ENCODE results near the gene SMCO1. TPM values are rescaled to one million over a fixed set of nuclear protein-coding genes. Genes with fewer than 3 reads are reported as not detected.

SMCO1 gene
- not detected in 2 replicates for total RNA-seq
- long read RNA-seq: 0 reads

DNA sequence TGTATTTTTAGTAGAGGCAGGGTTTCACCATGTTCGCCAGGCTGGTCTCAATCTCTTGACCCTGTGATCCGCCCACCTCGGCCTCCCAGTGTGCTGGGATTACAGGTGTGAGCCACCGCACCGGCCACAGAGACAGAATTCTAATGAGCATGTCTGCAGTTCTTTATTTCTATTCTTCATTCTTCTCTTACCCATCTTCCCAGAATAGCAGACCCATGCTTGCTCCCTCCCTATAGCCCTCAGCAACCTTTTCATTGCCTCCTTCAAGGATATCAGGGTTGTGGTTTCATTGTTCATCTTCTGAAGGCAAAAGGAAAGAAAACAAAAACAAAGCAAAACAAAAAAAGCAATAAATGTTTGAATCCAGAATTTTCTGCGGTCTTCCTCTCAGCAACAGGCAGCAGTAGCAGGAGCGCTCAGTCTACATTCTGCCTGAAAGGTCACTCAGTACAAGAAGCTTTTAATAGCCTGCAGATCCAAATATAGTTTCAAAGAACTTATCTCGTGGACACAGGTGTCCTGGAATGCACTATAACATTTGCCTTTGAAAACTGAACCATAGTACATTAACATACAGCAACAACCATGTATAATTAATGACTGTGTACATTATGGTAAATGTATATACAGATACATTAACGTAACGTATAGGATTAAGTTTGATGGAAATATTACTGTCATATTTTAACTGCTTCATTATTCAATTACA is at the start of gene SMCO1:
SMCO1 (minus strand) TSS at position 434 of the 709 bp plus-strand sequence; CDS start at position 297, 137 bp downstream.
- no peak within 1 kb of the TSS for H3K4me3 Mint-ChIP-seq (ENCODE audit: low read depth)
- DNase-seq (ENCODE audit: low spot score, unreplicated experiment): no peak
- peaks cover 4% of the 10 kb centered on the region for H3K27me3 Mint-ChIP-seq
- no peaks in the 10 kb centered on the region for H3K36me3 Mint-ChIP-seq (ENCODE audit: insufficient read depth)
- no peaks in the 10 kb centered on the region for H3K4me1 Mint-ChIP-seq (ENCODE audit: low read depth)
- TF ChIP-seq CTCF (IDR thresholded peaks at IDR 0.05; ENCODE audit: unreplicated experiment): no peak
- H3K9me3 Mint-ChIP-seq (ENCODE audit: low read depth): peaks cover 22% of the 10 kb centered on the region
- H3K27ac Mint-ChIP-seq: no peak within 1 kb of the TSS

- no peak for TF ChIP-seq CTCF (IDR thresholded peaks at IDR 0.05; ENCODE audit: unreplicated experiment)
- H3K27ac Mint-ChIP-seq: no peak overlapping the region
- H3K36me3 Mint-ChIP-seq (ENCODE audit: insufficient read depth): no peaks in the 10 kb centered on the region
- no peaks in the 10 kb centered on the region for H3K9me3 Mint-ChIP-seq (ENCODE audit: low read depth)
- no peaks in the 10 kb centered on the region for H3K27me3 Mint-ChIP-seq
- H3K4me3 Mint-ChIP-seq (ENCODE audit: low read depth): no peak overlapping the region
- peaks cover 6% of the 10 kb centered on the region for H3K4me1 Mint-ChIP-seq (ENCODE audit: low read depth)
- DNase-seq (ENCODE audit: low spot score, unreplicated experiment): no peak
Measured at GRCh38 chr3:196563721-196564225, 48.6 kb upstream of the SMCO1 start.

- Mint-ChIP-seq H3K27ac (no peak overlapping the region), H3K4me1 (ENCODE audit: low read depth) (no peaks in the 10 kb centered on the region), H3K9me3 (ENCODE audit: low read depth) (no peaks in the 10 kb centered on the region), H3K36me3 (ENCODE audit: insufficient read depth) (no peaks in the 10 kb centered on the region), H3K4me3 (ENCODE audit: low read depth) (no peak overlapping the region), H3K27me3 (no peaks in the 10 kb centered on the region)
- TF ChIP-seq CTCF (IDR thresholded peaks at IDR 0.05; ENCODE audit: unreplicated experiment): no peak
- DNase-seq (ENCODE audit: low spot score, unreplicated experiment): no peak
Measured at GRCh38 chr3:196559826-196560225, 44.7 kb upstream of the SMCO1 start.

DNA sequence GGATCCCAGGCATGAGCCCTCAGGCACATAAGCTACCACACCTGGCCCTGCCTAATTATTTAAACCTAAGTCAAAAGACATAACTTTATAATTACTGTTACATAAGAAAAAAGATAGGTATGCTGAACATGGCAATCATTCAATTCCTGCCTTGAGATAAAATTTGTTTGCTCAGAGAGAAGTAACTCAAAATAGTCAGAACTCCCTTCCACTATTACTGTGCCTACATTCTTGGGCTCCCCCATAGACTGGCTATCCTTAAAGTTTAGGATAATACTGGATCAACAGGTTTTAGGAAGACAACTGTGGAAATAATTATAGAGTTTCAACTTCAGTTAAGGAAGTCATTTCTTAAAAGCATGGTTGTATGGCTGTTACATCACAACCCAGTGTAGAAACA is 43.3 kb upstream of the SMCO1 start:
- no peak for TF ChIP-seq CTCF (IDR thresholded peaks at IDR 0.05; ENCODE audit: unreplicated experiment)
- peaks cover 3% of the 10 kb centered on the region for H3K36me3 Mint-ChIP-seq (ENCODE audit: insufficient read depth)
- H3K9me3 Mint-ChIP-seq (ENCODE audit: low read depth): no peaks in the 10 kb centered on the region
- no peak overlapping the region for H3K27ac Mint-ChIP-seq
- H3K4me1 Mint-ChIP-seq (ENCODE audit: low read depth): no peaks in the 10 kb centered on the region
- H3K27me3 Mint-ChIP-seq: no peaks in the 10 kb centered on the region
- no peak for DNase-seq (ENCODE audit: low spot score, unreplicated experiment)
- no peak overlapping the region for H3K4me3 Mint-ChIP-seq (ENCODE audit: low read depth)

- no peaks in the 10 kb centered on the region for H3K4me1 Mint-ChIP-seq (ENCODE audit: low read depth)
- no peak for DNase-seq (ENCODE audit: low spot score, unreplicated experiment)
- peaks cover 3% of the 10 kb centered on the region for H3K36me3 Mint-ChIP-seq (ENCODE audit: insufficient read depth)
- no peak for TF ChIP-seq CTCF (IDR thresholded peaks at IDR 0.05; ENCODE audit: unreplicated experiment)
- no peak overlapping the region for H3K4me3 Mint-ChIP-seq (ENCODE audit: low read depth)
- no peak overlapping the region for H3K27ac Mint-ChIP-seq
- no peaks in the 10 kb centered on the region for H3K9me3 Mint-ChIP-seq (ENCODE audit: low read depth)
- no peaks in the 10 kb centered on the region for H3K27me3 Mint-ChIP-seq
Measured at GRCh38 chr3:196557236-196557635, 42.1 kb upstream of the SMCO1 start.
